OCI-LY7 (cell line): ENCODE results near the gene LSM14B. TPM values are rescaled to one million over a fixed set of nuclear protein-coding genes. Genes with fewer than 3 reads are reported as not detected.

Source experiments
- BruUV-seq: library from RNA; stranded (reverse); fragments of 400-500 nt; replicated peaks from 2 replicates; lab custom pipeline; 2021; lab: Mats Ljungman, UMichigan
- CTCF ChIA-PET: fragments of 300-600 bp; sonication (Branson Sonifier 250); formaldehyde crosslinking; loops from one replicate; lab custom pipeline; 2022; ENCODE audit warnings: antibody characterized with exemption; ENCODE audit not compliant: unreplicated experiment; lab: Charles Lee
- POLR2A ChIA-PET: fragments of 300-600 bp; sonication (Branson Sonifier 250); formaldehyde crosslinking; loops from one replicate; lab custom pipeline; 2022; ENCODE audit warnings: antibody characterized with exemption; lab: Charles Lee
- DNase-seq: peaks from one replicate; pipeline ENCODE4 v3.0.0-alpha.2; 2015; ENCODE audit warnings: low spot score
- H2AFZ ChIP-seq: fragments of 200-600 bp; sonication (generic), shearing (Covaris generic); 2 replicates; pipeline ENCODE4 v1.6.1; 2014; ENCODE audit warnings: mild to moderate bottlenecking, antibody characterized with exemption, low read length, moderate library complexity
- H3K27ac ChIP-seq: fragments of 200-600 bp; sonication (generic); 2 replicates; pipeline ENCODE4 v1.5.1; 2014; ENCODE audit warnings: mixed run types, low read depth, mild to moderate bottlenecking, moderate library complexity, low read length, inconsistent platforms; ENCODE audit not compliant: poor library complexity, severe bottlenecking
- H3K36me3 ChIP-seq: fragments of 200-600 bp; sonication (generic); 2 replicates; pipeline ENCODE4 v1.6.1; 2014; ENCODE audit warnings: mild to moderate bottlenecking, antibody characterized with exemption, low read length, moderate library complexity, mixed read lengths; ENCODE audit not compliant: insufficient read depth
- H3K4me1 ChIP-seq: fragments of 200-600 bp; sonication (generic); 2 replicates; pipeline ENCODE4 v1.5.1; 2014; ENCODE audit warnings: mild to moderate bottlenecking, low read length; ENCODE audit not compliant: insufficient read depth, poor library complexity, severe bottlenecking
- H3K4me2 ChIP-seq: fragments of 200-600 bp; sonication (generic); 2 replicates; pipeline ENCODE4 v1.6.1; 2014; ENCODE audit warnings: mild to moderate bottlenecking, low read length
- H3K4me3 ChIP-seq: fragments of 200-600 bp; sonication (generic); 2 replicates; pipeline ENCODE4 v1.5.1; 2014; ENCODE audit warnings: mild to moderate bottlenecking, low read depth, low read length; ENCODE audit not compliant: poor library complexity, severe bottlenecking
- H3K79me2 ChIP-seq: fragments of 200-600 bp; sonication (generic); 2 replicates; pipeline ENCODE4 v1.6.1; 2016; ENCODE audit warnings: low read depth, mild to moderate bottlenecking, low read length, moderate library complexity, mixed read lengths; ENCODE audit not compliant: insufficient read depth
- H3K9me2 ChIP-seq: fragments of 200-600 bp; sonication (generic); 2 replicates; pipeline ENCODE4 v1.6.1; 2016; ENCODE audit warnings: mild to moderate bottlenecking, low read length, mixed read lengths; ENCODE audit not compliant: insufficient read depth
- H3K9me3 ChIP-seq: fragments of 200-600 bp; sonication (generic); 2 replicates; pipeline ENCODE4 v1.6.1; 2014; ENCODE audit warnings: mild to moderate bottlenecking, mixed run types, low read length, mixed read lengths
- H4K20me1 ChIP-seq: fragments of 200-600 bp; sonication (generic); 2 replicates; pipeline ENCODE4 v1.6.1; 2014; ENCODE audit warnings: mild to moderate bottlenecking, antibody characterized with exemption, low read length, moderate library complexity, mixed read lengths; ENCODE audit not compliant: insufficient read depth
- CTCF ChIP-seq: fragments of 200-600 bp; sonication (generic); conservative IDR thresholded peaks from 2 replicates; pipeline ENCODE4 v1.5.1; 2014; ENCODE audit warnings: mild to moderate bottlenecking, antibody characterized with exemption, low read length, moderate library complexity, mixed read lengths
- EZH2phosphoT487 ChIP-seq: fragments of 200-600 bp; sonication (generic); IDR thresholded peaks from 2 replicates; pipeline ENCODE4 v1.6.1; 2018; ENCODE audit warnings: low read depth, borderline replicate concordance, mild to moderate bottlenecking, mixed run types, antibody characterized with exemption, low read length, moderate library complexity, mixed read lengths
- intact Hi-C: fragments of 100-400 bp; cut with micrococcal nuclease; formaldehyde crosslinking; loops from one replicate; pipeline ENCODE4 v1.10.0; 2022; ENCODE audit not compliant: unreplicated experiment
- total RNA-seq, 2 experiments: library from RNA; depleted of rRNA in 1 of 2; stranded (reverse); fragments of >200 nt in 1 of 2; shearing (Covaris generic) in 1 of 2; gene quantifications; 2 replicates each; pipeline ENCODE4 v1.2.3, GENCODE V29; 2014 to 2022

The LSM14B gene
- total RNA-seq, 2 experiments from 2014 or later: 44.7 to 53.7 TPM

GRCh38 chr20:62172666-62173065 lies 50.4 kb downstream of the LSM14B start:
- H3K27ac ChIP-seq: no peak overlapping the region
- H3K9me2 ChIP-seq: no peaks in the 10 kb centered on the region
- CTCF ChIA-PET: no interaction called here
- H4K20me1 ChIP-seq: no peaks in the 10 kb centered on the region
- POLR2A ChIA-PET: no interaction called here
- peaks cover 10% of the 10 kb centered on the region; the same call in 1 of the 2 replicates for H3K36me3 ChIP-seq
- no peak overlapping the region for H3K4me3 ChIP-seq
- no peak overlapping the region for H3K4me2 ChIP-seq
- TF ChIP-seq EZH2phosphoT487: no peak
- no peak for TF ChIP-seq CTCF
- H2AFZ ChIP-seq: no peak overlapping the region
- no peak for DNase-seq
- no peaks in the 10 kb centered on the region for H3K4me1 ChIP-seq
- H3K9me3 ChIP-seq: no peaks in the 10 kb centered on the region
- intact Hi-C loops: no loop called here
- H3K79me2 ChIP-seq: no peaks in the 10 kb centered on the region
- no TSS peak for BruUV-seq

GRCh38 chr20:62174021-62174804 lies 51.9 kb downstream of the LSM14B start:
- Histone ChIP-seq H3K9me3 (no peaks in the 10 kb centered on the region), H3K27ac (no peak overlapping the region), H3K9me2 (no peaks in the 10 kb centered on the region), H3K36me3 (peaks cover 4% of the 10 kb centered on the region; the same call in 1 of the 2 replicates), H3K79me2 (no peaks in the 10 kb centered on the region), H3K4me3 (no peak overlapping the region), H4K20me1 (no peaks in the 10 kb centered on the region), H2AFZ (no peak overlapping the region), H3K4me2 (no peak overlapping the region), H3K4me1 (no peaks in the 10 kb centered on the region)
- POLR2A ChIA-PET: interaction anchor here (1.1 kb wide), 1 partner anchor 11 kb away, joined by 3 read pairs; no protein-coding TSS in a partner anchor
- no peak for TF ChIP-seq CTCF
- no peak for TF ChIP-seq EZH2phosphoT487
- no peak for DNase-seq
- CTCF ChIA-PET: no interaction called here
- no TSS peak for BruUV-seq
- intact Hi-C loops: no loop called here
